ENCODE data around the gene ALDH1B1.
"Not testable (repeated sequence)": the region's sequence is repeated elsewhere in the genome, so short reads cannot be mapped to it uniquely, and the experiment has no call there.

ALDH1B1 gene

GRCh38 chr9:38395653-38396370 lies 3.3 kb downstream of the ALDH1B1 start:
- TF ChIP-seq EZH2phosphoT487 (conservative IDR thresholded peaks at IDR 0.05; ENCODE audit: low read length) (no peak), CTCF (IDR thresholded peaks at IDR 0.05; ENCODE audit: insufficient read depth, low read length, poor library complexity, severe bottlenecking) (no peak)
- Histone ChIP-seq H3K4me2 (ENCODE audit: low read depth, low read length, poor library complexity, severe bottlenecking) (no peak overlapping the region), H3K79me2 (ENCODE audit: insufficient read depth, low read length) (no peaks in the 10 kb centered on the region; the same call in 1 of the 2 replicates), H3K36me3 (ENCODE audit: low read length) (no peaks in the 10 kb centered on the region), H3K9me2 (replicated peaks; ENCODE audit: insufficient read depth, low read length) (no peaks in the 10 kb centered on the region), H3K27ac (ENCODE audit: low read depth, low read length) (no peak overlapping the region), H3K27me3 (ENCODE audit: low read length) (no peaks in the 10 kb centered on the region), H4K20me1 (ENCODE audit: low read depth, low read length) (no peaks in the 10 kb centered on the region), H3K4me3 (ENCODE audit: insufficient read depth, low read length, poor library complexity, severe bottlenecking) (no peak overlapping the region), H2AFZ (ENCODE audit: low read depth, low read length, severe bottlenecking) (no peak overlapping the region), H3K9me3 (ENCODE audit: insufficient read depth, low read length) (no peaks in the 10 kb centered on the region), H3F3A (ENCODE audit: insufficient read depth) (no peaks in the 10 kb centered on the region), H3K9ac (ENCODE audit: low read length) (no peak overlapping the region)

- no peaks in the 10 kb centered on the region for H4K20me1 ChIP-seq (ENCODE audit: low read depth, low read length)
- no peak overlapping the region for H3K9ac ChIP-seq (ENCODE audit: low read length)
- H3K4me2 ChIP-seq (ENCODE audit: low read depth, low read length, poor library complexity, severe bottlenecking): no peak overlapping the region
- no peaks in the 10 kb centered on the region for H3K36me3 ChIP-seq (ENCODE audit: low read length)
- TF ChIP-seq CTCF (IDR thresholded peaks at IDR 0.05; ENCODE audit: insufficient read depth, low read length, poor library complexity, severe bottlenecking) (no peak), EZH2phosphoT487 (conservative IDR thresholded peaks at IDR 0.05; ENCODE audit: low read length) (no peak)
- no peaks in the 10 kb centered on the region for H3K9me2 ChIP-seq (replicated peaks; ENCODE audit: insufficient read depth, low read length)
- H2AFZ ChIP-seq (ENCODE audit: low read depth, low read length, severe bottlenecking): no peak overlapping the region
- H3K4me3 ChIP-seq (ENCODE audit: insufficient read depth, low read length, poor library complexity, severe bottlenecking): no peak overlapping the region
- H3K9me3 ChIP-seq (ENCODE audit: insufficient read depth, low read length): no peaks in the 10 kb centered on the region
- H3K79me2 ChIP-seq (ENCODE audit: insufficient read depth, low read length): no peaks in the 10 kb centered on the region; the same call in 1 of the 2 replicates
- H3K27me3 ChIP-seq (ENCODE audit: low read length): no peaks in the 10 kb centered on the region
- H3K27ac ChIP-seq (ENCODE audit: low read depth, low read length): no peak overlapping the region
- H3F3A ChIP-seq (ENCODE audit: insufficient read depth): no peaks in the 10 kb centered on the region
Measured at GRCh38 chr9:38396371-38396671, 3.8 kb downstream of the ALDH1B1 start.

DNA sequence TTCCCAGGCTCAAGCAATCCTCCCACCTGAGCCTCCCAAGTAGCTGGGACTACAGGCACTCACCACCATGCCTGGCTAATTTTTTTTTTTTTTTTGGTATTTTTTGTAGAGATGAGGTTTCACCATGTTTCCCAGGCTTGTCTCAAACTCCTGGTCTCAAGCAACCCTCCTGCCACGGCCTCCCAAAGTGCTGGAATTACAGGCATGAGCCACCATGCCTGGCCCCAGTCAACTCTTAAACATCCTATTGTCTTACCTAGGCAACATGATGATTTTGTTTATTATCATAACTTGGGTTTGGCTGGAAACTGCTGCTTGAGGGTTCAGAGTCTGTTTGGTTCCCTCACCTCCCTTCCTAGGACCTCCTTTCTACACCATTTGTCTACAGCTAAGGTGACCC lies 6.7 kb downstream of the ALDH1B1 start:
- not testable (repeated sequence) for H3K4me2 ChIP-seq (ENCODE audit: low read depth, low read length, poor library complexity, severe bottlenecking); H3K27me3 ChIP-seq (ENCODE audit: low read length); H3F3A ChIP-seq (ENCODE audit: insufficient read depth); H3K27ac ChIP-seq (ENCODE audit: low read depth, low read length); H3K36me3 ChIP-seq (ENCODE audit: low read length); H4K20me1 ChIP-seq (ENCODE audit: low read depth, low read length); H3K9ac ChIP-seq (ENCODE audit: low read length); H3K9me3 ChIP-seq (ENCODE audit: insufficient read depth, low read length); H3K9me2 ChIP-seq (replicated peaks; ENCODE audit: insufficient read depth, low read length); H3K79me2 ChIP-seq (ENCODE audit: insufficient read depth, low read length); H3K4me3 ChIP-seq (ENCODE audit: insufficient read depth, low read length, poor library complexity, severe bottlenecking); H2AFZ ChIP-seq (ENCODE audit: low read depth, low read length, severe bottlenecking)

DNA sequence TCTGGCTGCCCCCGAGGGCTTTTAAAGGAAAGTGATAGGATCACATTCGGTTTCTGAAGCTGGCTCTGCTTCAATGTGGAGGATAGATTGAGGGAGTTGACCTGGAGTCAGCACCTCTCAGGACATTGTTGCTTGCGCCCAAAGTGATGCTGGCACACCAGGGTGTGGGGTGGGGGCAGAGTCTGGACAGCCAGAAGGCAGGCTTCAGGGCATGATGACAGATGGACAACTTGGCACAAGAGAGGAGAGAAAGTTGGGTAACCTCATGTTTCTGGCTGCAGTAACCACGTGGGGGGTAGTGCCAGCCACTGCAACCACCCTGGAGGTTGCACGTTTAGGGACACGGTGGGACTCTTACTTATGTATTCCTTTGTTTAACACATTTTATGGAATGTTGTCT lies 9.5 kb downstream of the ALDH1B1 start:
- H3F3A ChIP-seq (ENCODE audit: insufficient read depth): no peaks in the 10 kb centered on the region
- no peaks in the 10 kb centered on the region for H4K20me1 ChIP-seq (ENCODE audit: low read depth, low read length)
- no peaks in the 10 kb centered on the region for H3K9me3 ChIP-seq (ENCODE audit: insufficient read depth, low read length)
- H3K79me2 ChIP-seq (ENCODE audit: insufficient read depth, low read length): no peaks in the 10 kb centered on the region
- H3K27ac ChIP-seq (ENCODE audit: low read depth, low read length): no peak overlapping the region
- H3K4me3 ChIP-seq (ENCODE audit: insufficient read depth, low read length, poor library complexity, severe bottlenecking): no peak overlapping the region
- no peak for TF ChIP-seq CTCF (IDR thresholded peaks at IDR 0.05; ENCODE audit: insufficient read depth, low read length, poor library complexity, severe bottlenecking)
- TF ChIP-seq EZH2phosphoT487 (conservative IDR thresholded peaks at IDR 0.05; ENCODE audit: low read length): no peak
- no peaks in the 10 kb centered on the region for H3K27me3 ChIP-seq (ENCODE audit: low read length)
- H3K36me3 ChIP-seq (ENCODE audit: low read length): no peaks in the 10 kb centered on the region
- no peak overlapping the region for H3K4me2 ChIP-seq (ENCODE audit: low read depth, low read length, poor library complexity, severe bottlenecking)
- H3K9me2 ChIP-seq (replicated peaks; ENCODE audit: insufficient read depth, low read length): no peaks in the 10 kb centered on the region
- H3K9ac ChIP-seq (ENCODE audit: low read length): no peak overlapping the region
- no peak overlapping the region for H2AFZ ChIP-seq (ENCODE audit: low read depth, low read length, severe bottlenecking)

Measured in SU-DHL-6 (cell line).